ENCODE data around the gene CR1L.
"Not testable (repeated sequence)": the region's sequence is repeated elsewhere in the genome, so short reads cannot be mapped to it uniquely, and the experiment has no call there.

The CR1L gene

DNA sequence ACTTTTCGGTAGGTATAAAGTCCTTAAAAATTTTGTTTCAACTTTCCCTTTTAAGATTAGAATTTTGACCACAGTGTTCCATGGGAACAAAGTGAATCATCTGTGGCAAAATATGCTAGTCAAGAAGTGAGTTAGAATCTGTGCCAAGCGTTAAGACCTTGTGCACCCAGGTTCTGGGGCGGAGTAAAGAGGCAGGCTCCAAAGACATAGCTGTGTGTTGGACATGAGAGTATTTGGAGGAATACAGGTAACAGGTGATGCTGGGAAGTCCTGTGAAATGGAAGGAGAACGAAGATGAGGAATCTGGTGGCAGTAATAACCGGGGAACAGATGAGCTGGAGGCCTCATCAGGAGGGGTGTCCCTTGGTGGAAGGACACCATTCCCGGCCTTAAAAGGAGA, 10.6 kb upstream of the CR1L start:
- not testable (repeated sequence) for H3K9me3 Mint-ChIP-seq; H3K36me3 Mint-ChIP-seq (ENCODE audit: low read depth); H3K4me1 Mint-ChIP-seq (ENCODE audit: low read depth); H3K4me3 Mint-ChIP-seq; H3K27ac Mint-ChIP-seq
- H3K27me3 Mint-ChIP-seq (ENCODE audit: low read depth) = peaks cover 20% of the 10 kb centered on the region

DNA sequence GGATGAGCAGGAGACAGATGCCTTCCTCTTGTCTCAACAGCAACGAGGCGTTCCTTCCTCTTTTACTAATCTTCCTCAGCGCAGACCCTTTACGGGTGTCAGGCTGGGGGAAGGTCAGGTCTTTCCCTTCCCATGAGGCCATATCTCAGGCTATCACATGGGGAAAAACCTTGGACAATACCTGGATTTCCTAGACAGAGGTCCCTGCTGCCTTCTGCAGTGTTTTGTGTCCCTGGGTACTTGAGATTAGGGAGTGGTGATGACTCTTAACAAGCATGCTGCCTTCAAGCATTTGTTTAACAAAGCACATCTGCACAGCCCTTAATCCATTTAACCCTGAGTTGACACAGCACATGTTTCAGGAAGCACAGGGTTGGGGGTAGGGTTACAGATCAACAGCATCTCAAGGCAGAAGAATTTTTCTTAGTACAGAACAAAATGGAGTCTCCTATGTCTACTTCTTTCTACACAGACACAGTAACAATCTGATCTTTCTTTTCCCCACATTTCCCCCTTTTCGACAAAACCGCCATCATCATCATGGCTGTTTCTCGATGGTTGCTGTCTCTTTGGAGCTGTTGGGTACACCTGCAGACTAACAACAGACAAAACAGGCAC, 9.3 kb upstream of the CR1L start:
- H3K27ac Mint-ChIP-seq; H3K36me3 Mint-ChIP-seq (ENCODE audit: low read depth); H3K9me3 Mint-ChIP-seq; H3K4me3 Mint-ChIP-seq; H3K4me1 Mint-ChIP-seq (ENCODE audit: low read depth): not testable (repeated sequence)
- H3K27me3 Mint-ChIP-seq (ENCODE audit: low read depth) = peaks cover 22% of the 10 kb centered on the region

DNA sequence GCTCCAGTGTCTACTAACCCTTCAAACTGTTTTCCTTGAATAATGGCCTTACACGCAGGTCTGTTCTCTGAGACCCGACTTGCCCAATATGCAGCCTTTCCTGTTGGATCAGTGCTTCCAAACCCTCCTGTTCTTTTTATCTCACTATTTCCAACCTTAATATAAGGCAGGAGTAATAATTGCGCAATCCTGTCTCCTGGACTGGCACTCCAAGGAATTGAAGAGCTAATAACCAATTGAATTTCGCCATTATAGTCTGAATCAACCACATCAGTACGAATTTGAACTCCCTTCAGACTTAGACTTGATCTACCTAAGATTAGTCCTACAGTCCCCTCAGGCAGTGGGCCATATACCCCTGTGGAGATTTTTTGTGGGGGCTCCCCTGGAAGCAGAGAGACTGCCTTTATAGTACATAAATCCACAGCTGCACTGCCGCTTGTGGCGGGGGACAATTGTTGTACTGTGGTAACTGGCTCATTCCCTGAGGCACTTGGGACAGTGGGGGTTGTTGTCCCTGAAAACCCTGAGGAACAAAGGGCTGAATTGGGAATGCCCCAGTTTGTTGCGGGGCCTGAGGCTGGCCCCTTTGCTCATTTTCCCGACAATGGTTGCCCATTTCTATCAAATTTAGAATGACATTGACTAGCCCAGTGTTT, 6.3 kb upstream of the CR1L start:
- H3K36me3 Mint-ChIP-seq (ENCODE audit: low read depth); H3K9me3 Mint-ChIP-seq; H3K4me1 Mint-ChIP-seq (ENCODE audit: low read depth); H3K4me3 Mint-ChIP-seq; H3K27ac Mint-ChIP-seq: not testable (repeated sequence)
- H3K27me3 Mint-ChIP-seq (ENCODE audit: low read depth) = peaks cover 39% of the 10 kb centered on the region

DNA sequence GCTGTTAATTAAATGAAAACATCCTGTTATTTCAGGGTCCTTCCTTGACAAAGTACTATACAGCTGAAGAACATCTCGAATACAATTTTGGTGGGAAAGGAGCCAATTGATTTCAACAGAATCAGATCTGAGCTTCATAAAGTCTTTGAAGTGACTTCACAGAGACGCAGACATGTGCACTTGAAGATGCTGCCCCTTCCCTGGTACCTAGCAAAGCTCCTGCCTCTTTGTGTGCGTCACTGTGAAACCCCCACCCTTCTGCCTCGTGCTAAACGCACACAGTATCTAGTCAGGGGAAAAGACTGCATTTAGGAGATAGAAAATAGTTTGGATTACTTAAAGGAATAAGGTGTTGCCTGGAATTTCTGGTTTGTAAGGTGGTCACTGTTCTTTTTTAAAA, 5.6 kb upstream of the CR1L start:
- H3K27me3 Mint-ChIP-seq (ENCODE audit: low read depth) = peaks cover 39% of the 10 kb centered on the region
- H3K27ac Mint-ChIP-seq; H3K36me3 Mint-ChIP-seq (ENCODE audit: low read depth): not testable (repeated sequence)

DNA sequence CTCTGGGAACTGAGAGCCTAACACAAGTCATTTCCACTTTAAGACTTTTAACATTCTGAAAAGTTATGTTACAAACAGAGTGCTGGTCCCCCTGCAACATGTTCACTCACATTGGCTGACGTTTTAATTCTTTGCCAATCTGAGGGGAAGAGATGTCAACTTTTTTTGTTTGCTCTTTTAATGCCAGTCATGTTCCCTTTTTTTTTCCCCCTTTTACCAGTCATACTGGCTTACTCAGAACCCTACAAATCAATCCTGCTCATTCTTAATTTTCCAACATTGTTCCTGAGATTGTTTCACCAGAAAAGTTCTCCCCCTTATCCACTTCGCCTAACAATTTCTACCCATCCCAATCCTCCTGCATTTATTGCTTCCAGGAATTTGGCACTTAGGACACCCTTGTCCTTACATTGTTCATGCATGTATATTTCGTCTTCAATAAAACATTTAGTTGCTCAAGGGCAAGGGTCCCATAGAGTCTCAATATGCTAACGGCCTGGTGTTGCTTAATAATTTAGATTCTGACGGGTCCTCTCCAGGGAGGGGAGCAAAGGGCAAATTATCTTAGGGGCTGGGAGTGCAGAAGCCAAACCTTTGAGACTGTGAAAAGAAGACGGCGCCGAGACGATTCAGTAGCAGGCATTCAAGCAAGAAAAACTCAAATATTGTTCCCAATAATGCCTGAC, 624 bp upstream of the CR1L start:
- no peak overlapping the region for H3K27ac Mint-ChIP-seq
- H3K4me3 Mint-ChIP-seq = peak overlapping the region; percentile 81
- H3K4me1 Mint-ChIP-seq (ENCODE audit: low read depth) = peaks cover 5% of the 10 kb centered on the region
- H3K36me3 Mint-ChIP-seq (ENCODE audit: low read depth) = no peaks in the 10 kb centered on the region
- peaks cover 44% of the 10 kb centered on the region for H3K27me3 Mint-ChIP-seq (ENCODE audit: low read depth)
- H3K9me3 Mint-ChIP-seq = no peaks in the 10 kb centered on the region

More for the DNA sequence above, 5.6 kb upstream of the CR1L start:
- not testable (repeated sequence) for H3K4me3 Mint-ChIP-seq; H3K9me3 Mint-ChIP-seq; H3K4me1 Mint-ChIP-seq (ENCODE audit: low read depth)

DNA sequence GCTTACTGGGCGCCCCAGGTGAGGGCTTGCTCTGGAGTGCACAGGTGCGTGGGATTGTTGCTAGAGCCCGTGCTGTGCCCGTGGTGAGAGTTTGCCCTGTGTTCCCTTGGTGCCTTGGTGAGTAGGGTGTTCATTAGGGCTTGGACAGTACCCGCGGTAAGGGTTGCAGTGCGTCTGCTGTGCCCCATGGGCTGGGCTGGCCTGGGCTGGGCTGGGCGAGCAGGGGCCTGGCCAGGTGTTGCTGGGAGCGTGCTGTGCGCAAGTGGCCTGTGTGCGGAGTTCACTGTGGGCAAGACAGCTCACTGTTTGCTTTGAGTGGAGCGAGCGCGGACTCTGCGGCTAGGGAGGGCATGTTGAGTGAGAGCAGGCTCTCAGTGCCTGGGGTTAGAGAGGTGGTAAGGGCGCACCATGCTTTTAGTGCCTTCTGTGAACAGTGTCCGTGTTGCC, 725 bp downstream of the CR1L start:
- no peak overlapping the region for H3K4me3 Mint-ChIP-seq
- H3K27me3 Mint-ChIP-seq (ENCODE audit: low read depth) = peaks cover 48% of the 10 kb centered on the region
- H3K9me3 Mint-ChIP-seq = no peaks in the 10 kb centered on the region
- H3K36me3 Mint-ChIP-seq (ENCODE audit: low read depth) = no peaks in the 10 kb centered on the region
- peaks cover 5% of the 10 kb centered on the region for H3K4me1 Mint-ChIP-seq (ENCODE audit: low read depth)
- no peak overlapping the region for H3K27ac Mint-ChIP-seq

DNA sequence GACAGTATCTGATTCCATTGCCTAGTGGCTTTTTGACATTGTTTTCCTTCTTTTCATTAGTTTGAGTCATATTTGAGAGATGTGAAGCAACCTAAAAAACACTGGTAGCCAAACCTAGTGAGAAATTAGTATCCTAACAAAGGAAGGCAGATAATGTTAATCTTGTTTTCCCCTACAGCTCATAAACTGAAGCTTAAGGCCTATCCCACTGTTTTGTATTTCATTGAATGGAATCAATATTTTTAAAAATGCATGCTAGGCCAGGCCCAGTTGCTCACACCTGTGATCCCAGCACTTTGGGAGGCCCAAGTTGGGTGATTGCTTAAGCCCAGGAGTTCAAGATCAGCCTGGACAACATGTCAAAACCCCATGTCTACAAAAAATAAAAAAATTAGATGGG, 1.2 kb downstream of the CR1L start:
- Mint-ChIP-seq H3K36me3 (ENCODE audit: low read depth) (no peaks in the 10 kb centered on the region), H3K4me1 (ENCODE audit: low read depth) (peaks cover 5% of the 10 kb centered on the region), H3K27ac (no peak overlapping the region), H3K27me3 (ENCODE audit: low read depth) (peaks cover 43% of the 10 kb centered on the region), H3K4me3 (peak overlapping the region; percentile 6), H3K9me3 (no peaks in the 10 kb centered on the region)

DNA sequence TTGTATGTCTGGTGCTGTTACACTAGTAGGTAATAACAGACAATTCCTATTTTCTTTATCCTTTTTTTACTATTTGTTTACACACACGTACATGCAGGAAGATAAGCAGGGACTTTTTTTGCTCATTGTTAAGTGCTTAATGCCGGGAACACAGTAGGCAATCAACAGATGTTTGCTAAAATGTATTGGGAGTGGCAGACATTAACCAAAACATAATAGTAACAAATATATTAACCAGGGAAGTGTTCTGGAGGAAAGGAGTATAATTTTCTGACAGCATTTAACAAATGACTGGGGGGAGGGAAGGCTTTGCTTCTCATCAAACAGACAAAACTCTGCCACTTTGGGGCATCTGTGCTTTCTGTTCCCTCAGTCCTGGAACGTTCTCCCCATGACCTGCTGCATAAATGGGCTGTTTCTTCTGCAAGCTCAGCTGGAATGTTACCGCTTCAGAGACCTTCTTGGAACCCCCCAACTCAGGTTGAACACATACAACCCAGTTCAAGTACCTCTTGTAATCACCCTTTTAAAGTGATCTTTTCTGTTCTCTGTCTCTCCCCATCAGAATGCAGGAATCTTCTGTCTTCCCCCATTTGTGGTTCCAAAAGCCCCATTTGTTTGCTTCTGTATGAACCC, 2.1 kb downstream of the CR1L start:
- H3K27ac Mint-ChIP-seq = no peak overlapping the region
- peaks cover 43% of the 10 kb centered on the region for H3K27me3 Mint-ChIP-seq (ENCODE audit: low read depth)
- no peak overlapping the region for H3K4me3 Mint-ChIP-seq
- H3K4me1 Mint-ChIP-seq (ENCODE audit: low read depth) = peaks cover 5% of the 10 kb centered on the region
- H3K36me3 Mint-ChIP-seq (ENCODE audit: low read depth) = no peaks in the 10 kb centered on the region
- H3K9me3 Mint-ChIP-seq = no peaks in the 10 kb centered on the region

DNA sequence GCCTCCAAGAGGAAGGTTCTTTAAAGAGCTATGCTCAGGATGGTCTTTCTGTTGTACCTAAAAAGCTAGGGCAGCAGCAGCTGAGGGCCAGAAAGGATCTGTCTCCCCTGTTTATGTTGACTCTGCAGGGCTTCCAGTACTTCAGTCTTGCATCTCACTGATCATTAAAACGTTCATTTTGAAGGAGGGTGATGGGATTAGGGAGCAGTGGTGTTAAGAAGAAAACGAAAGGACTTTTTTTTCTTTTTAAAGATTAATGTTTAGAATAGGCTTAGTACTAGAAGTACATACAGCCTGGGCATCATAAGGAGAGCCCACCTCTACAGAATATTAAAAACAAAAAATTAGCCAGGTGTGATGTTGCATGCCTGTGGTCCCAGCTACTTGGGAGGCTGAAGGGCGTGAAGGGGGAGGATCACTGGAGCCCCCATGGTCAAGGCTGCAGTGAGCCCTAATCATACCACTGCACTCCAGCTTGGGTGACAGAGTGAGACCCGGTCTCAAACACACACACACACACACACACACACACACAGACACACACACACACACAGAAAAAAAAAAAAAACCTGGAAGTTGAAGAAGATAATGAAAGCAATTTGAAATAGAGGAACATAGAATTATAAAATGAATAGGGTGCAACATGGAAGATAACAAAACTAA, 2.9 kb downstream of the CR1L start:
- Mint-ChIP-seq H3K4me3 (no peak overlapping the region), H3K36me3 (ENCODE audit: low read depth) (no peaks in the 10 kb centered on the region), H3K27me3 (ENCODE audit: low read depth) (peaks cover 36% of the 10 kb centered on the region), H3K27ac (no peak overlapping the region), H3K4me1 (ENCODE audit: low read depth) (peaks cover 5% of the 10 kb centered on the region), H3K9me3 (no peaks in the 10 kb centered on the region)

DNA sequence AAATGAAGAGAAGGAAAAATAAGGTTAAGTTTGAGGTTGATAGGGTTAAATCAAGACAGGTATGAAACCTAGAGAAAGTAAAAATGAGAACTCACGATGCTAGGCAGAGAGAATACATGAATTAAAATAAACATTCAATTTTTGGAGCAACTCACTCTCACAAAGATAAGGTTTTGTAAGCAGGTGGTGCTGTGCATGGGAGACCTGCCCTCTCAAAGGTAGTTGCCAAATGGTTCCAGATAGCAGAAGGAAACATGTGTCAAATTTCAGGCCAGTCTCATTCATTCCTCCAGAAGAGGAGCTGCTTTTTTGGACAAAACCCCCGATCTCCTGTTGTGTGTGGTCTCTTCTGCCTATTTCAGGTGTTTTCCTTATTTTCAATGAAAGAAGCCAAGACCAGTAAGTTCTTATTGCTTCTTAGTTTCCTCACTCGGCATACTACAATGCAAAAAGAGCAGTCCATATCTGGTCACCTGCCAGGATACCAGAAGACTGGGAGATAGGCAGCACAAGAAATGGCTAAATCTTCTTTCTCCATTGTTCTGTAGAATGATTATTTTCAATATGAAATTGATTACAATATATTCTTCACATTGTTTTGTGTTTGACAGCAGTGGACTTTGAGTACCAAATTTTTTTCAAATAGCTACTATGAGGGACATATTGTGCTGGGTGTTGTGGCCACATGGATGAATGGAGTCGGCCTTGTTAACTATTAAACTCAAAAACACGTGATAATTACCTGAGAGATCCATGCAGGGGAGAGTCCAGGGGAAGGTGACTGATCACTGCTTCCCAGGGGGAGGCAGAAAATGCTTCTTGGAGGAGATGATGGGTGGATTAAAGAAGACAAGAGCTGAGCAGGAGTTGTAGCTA, 3.6 kb downstream of the CR1L start:
- Mint-ChIP-seq H3K36me3 (ENCODE audit: low read depth) (no peaks in the 10 kb centered on the region), H3K27me3 (ENCODE audit: low read depth) (peaks cover 28% of the 10 kb centered on the region), H3K27ac (no peak overlapping the region), H3K9me3 (no peaks in the 10 kb centered on the region), H3K4me3 (no peak overlapping the region), H3K4me1 (ENCODE audit: low read depth) (peaks cover 5% of the 10 kb centered on the region)

DNA sequence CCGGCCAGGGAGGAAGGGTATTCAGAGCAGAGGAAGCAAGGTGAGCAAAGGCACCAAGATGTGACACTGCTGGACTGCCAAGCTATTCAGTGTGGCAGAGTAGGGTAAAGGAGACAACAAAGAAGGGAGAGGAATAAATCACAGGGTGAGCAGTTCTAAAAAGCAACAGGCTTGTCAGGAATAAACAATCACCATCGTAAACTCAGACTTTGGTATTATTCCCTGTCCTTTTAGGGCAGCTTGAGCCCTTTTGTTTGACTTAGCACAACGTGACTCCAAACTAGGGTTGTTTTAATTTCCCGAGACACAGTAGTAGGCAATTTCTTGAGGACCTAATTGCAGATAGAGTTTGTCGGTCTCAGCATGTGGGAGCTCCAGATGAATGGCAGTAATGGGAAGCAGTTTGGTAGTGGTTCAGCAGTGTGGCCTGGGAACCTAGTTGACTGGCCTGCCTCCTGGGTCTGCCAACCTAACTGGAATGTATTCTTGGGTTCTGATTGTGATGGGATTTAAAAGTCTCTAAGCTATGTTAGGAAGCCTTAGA, 4.3 kb downstream of the CR1L start:
- Mint-ChIP-seq H3K27me3 (ENCODE audit: low read depth) (peaks cover 28% of the 10 kb centered on the region), H3K4me3 (no peak overlapping the region), H3K9me3 (no peaks in the 10 kb centered on the region), H3K4me1 (ENCODE audit: low read depth) (peaks cover 3% of the 10 kb centered on the region), H3K36me3 (ENCODE audit: low read depth) (no peaks in the 10 kb centered on the region), H3K27ac (no peak overlapping the region)

DNA sequence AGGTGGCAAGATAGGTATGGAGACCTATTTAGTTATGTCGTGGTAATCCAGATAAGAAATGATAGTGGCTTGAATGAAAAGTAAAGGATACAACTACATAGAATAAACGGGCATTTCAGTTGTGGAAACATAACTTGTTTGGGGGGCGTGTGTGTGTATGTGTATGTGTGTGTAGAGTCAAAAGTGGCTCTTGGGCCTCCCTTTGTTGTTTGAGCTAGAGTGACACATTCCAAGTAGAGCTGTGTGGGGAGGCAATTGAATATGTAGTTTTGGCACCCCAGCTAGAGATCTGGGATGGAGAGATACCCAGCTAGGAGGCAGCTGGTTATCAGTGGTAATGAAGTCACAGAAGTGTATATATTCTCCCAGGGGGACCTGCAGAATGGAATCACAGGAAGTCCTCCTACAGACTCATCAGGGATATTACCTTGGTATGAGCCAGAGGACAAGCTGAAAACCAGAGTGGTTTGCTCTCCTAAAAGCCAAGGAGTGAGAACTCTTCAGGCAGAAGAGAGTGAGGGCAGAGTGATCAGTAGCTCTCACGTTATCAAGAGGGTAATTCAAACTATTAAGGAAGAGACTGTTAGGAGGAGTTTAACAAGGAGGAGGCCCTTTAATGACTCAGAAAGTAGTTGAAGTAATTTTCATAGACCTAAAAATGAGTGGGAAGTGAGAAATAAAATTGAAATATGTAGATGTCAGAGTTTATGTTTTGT, 5.1 kb downstream of the CR1L start:
- Mint-ChIP-seq H3K4me1 (ENCODE audit: low read depth) (no peaks in the 10 kb centered on the region), H3K27me3 (ENCODE audit: low read depth) (peaks cover 28% of the 10 kb centered on the region), H3K36me3 (ENCODE audit: low read depth) (no peaks in the 10 kb centered on the region), H3K4me3 (no peak overlapping the region), H3K9me3 (no peaks in the 10 kb centered on the region), H3K27ac (no peak overlapping the region)

DNA sequence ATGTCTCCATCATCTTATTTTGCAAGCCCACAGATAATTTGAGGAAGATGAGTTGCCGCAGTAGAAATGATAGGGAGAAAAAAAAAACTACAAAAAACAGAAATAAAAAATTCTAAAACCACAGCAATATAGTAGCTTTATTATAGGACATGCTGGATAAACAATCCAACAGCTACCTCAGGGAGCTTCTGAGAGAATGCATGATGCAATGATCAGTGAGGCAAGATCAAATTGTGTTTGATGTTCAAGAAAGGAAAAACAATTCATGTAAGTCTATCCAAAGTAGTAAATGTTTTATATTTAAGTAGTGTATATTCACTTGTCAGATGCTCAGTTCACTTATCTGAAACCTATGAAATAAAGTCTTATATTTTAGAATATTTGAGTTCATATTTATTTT, 6.7 kb downstream of the CR1L start:
- Mint-ChIP-seq H3K4me3 (no peak overlapping the region), H3K9me3 (no peaks in the 10 kb centered on the region), H3K4me1 (ENCODE audit: low read depth) (no peaks in the 10 kb centered on the region), H3K36me3 (ENCODE audit: low read depth) (no peaks in the 10 kb centered on the region), H3K27me3 (ENCODE audit: low read depth) (peaks cover 22% of the 10 kb centered on the region), H3K27ac (no peak overlapping the region)

Data from T-helper 1 cell treated with Interleukin-12 subunit alpha and Interleukin-12 subunit beta and Interleukin-4 antibody, amounts not matched to agents 30 μg/mL and 1 μg/mL, for 36 hours (primary cell).